Stimulated activated naive CD8-positive, alpha-beta T cell treated with anti-CD3 and anti-CD28 coated beads, Interleukin-15, Interleukin-2, amounts not matched to agents 100 ng/mL and 50 ng/mL, for 24 hours (primary cell): ENCODE measurements around the gene CCDC81.

Experiments used
- H3K27ac Mint-ChIP-seq: one replicate; pipeline ENCODE4 v1.8.0; 2021; ENCODE audit warnings: mild to moderate bottlenecking, mixed read lengths
- H3K27me3 Mint-ChIP-seq: one replicate; pipeline ENCODE4 v1.8.0; 2021; ENCODE audit warnings: mixed read lengths
- H3K36me3 Mint-ChIP-seq: one replicate; pipeline ENCODE4 v1.8.0; 2021; ENCODE audit warnings: low read depth, mixed read lengths
- H3K4me1 Mint-ChIP-seq: one replicate; pipeline ENCODE4 v1.8.0; 2021; ENCODE audit warnings: low read depth, mixed read lengths
- H3K4me3 Mint-ChIP-seq: one replicate; pipeline ENCODE4 v1.8.0; 2021; ENCODE audit warnings: mild to moderate bottlenecking, mixed read lengths
- H3K9me3 Mint-ChIP-seq: one replicate; pipeline ENCODE4 v1.8.0; 2021; ENCODE audit warnings: mixed read lengths

The CCDC81 gene

GRCh38 chr11:86440843-86441242, 66.2 kb downstream of the CCDC81 start:
- Mint-ChIP-seq H3K4me3 (no peak overlapping the region), H3K27ac (no peak overlapping the region), H3K9me3 (peaks cover 6% of the 10 kb centered on the region), H3K36me3 (peaks cover 17% of the 10 kb centered on the region), H3K4me1 (peaks cover 66% of the 10 kb centered on the region), H3K27me3 (no peaks in the 10 kb centered on the region)

- Mint-ChIP-seq H3K36me3 (peaks cover 17% of the 10 kb centered on the region), H3K4me3 (peak overlapping the region; percentile 46), H3K9me3 (peaks cover 6% of the 10 kb centered on the region), H3K27me3 (no peaks in the 10 kb centered on the region), H3K4me1 (peaks cover 82% of the 10 kb centered on the region), H3K27ac (no peak overlapping the region)
Observed at GRCh38 chr11:86442420-86442819, 67.7 kb downstream of the CCDC81 start.

- H3K27ac Mint-ChIP-seq, result no peak overlapping the region
- H3K4me3 Mint-ChIP-seq, result peak overlapping the region; percentile 46
- H3K9me3 Mint-ChIP-seq, result peaks cover 6% of the 10 kb centered on the region
- peaks cover 17% of the 10 kb centered on the region for H3K36me3 Mint-ChIP-seq
- H3K4me1 Mint-ChIP-seq, result peaks cover 80% of the 10 kb centered on the region
- no peaks in the 10 kb centered on the region for H3K27me3 Mint-ChIP-seq
Observed at GRCh38 chr11:86442827-86443226, 68.1 kb downstream of the CCDC81 start.

GRCh38 chr11:86443415-86443814, 68.7 kb downstream of the CCDC81 start:
- no peak overlapping the region for H3K27ac Mint-ChIP-seq
- peaks cover 6% of the 10 kb centered on the region for H3K9me3 Mint-ChIP-seq
- peaks cover 77% of the 10 kb centered on the region for H3K4me1 Mint-ChIP-seq
- H3K4me3 Mint-ChIP-seq, result peak overlapping the region; percentile 27
- no peaks in the 10 kb centered on the region for H3K27me3 Mint-ChIP-seq
- H3K36me3 Mint-ChIP-seq, result peaks cover 17% of the 10 kb centered on the region

GRCh38 chr11:86444981-86445380, 70.3 kb downstream of the CCDC81 start:
- Mint-ChIP-seq H3K4me3 (no peak overlapping the region), H3K36me3 (peaks cover 17% of the 10 kb centered on the region), H3K4me1 (peaks cover 75% of the 10 kb centered on the region), H3K9me3 (peaks cover 6% of the 10 kb centered on the region), H3K27me3 (no peaks in the 10 kb centered on the region), H3K27ac (no peak overlapping the region)

GRCh38 chr11:86446163-86446923, 71.7 kb downstream of the CCDC81 start:
- no peak overlapping the region for H3K27ac Mint-ChIP-seq
- peaks cover 62% of the 10 kb centered on the region for H3K4me1 Mint-ChIP-seq
- H3K27me3 Mint-ChIP-seq, result no peaks in the 10 kb centered on the region
- peak overlapping the region; percentile 6 for H3K4me3 Mint-ChIP-seq
- H3K36me3 Mint-ChIP-seq, result peaks cover 21% of the 10 kb centered on the region
- H3K9me3 Mint-ChIP-seq, result peaks cover 6% of the 10 kb centered on the region

- H3K9me3 Mint-ChIP-seq, result peaks cover 6% of the 10 kb centered on the region
- H3K27ac Mint-ChIP-seq, result no peak overlapping the region
- no peaks in the 10 kb centered on the region for H3K27me3 Mint-ChIP-seq
- peaks cover 21% of the 10 kb centered on the region for H3K36me3 Mint-ChIP-seq
- H3K4me1 Mint-ChIP-seq, result peaks cover 56% of the 10 kb centered on the region
- peak overlapping the region; percentile 6 for H3K4me3 Mint-ChIP-seq
Observed at GRCh38 chr11:86446924-86447285, 72.2 kb downstream of the CCDC81 start.

- H3K36me3 Mint-ChIP-seq, result peaks cover 21% of the 10 kb centered on the region
- no peaks in the 10 kb centered on the region for H3K27me3 Mint-ChIP-seq
- no peak overlapping the region for H3K27ac Mint-ChIP-seq
- peaks cover 6% of the 10 kb centered on the region for H3K9me3 Mint-ChIP-seq
- H3K4me3 Mint-ChIP-seq, result peak overlapping the region; percentile 62
- H3K4me1 Mint-ChIP-seq, result peaks cover 46% of the 10 kb centered on the region
Observed at GRCh38 chr11:86447763-86448480, 73.2 kb downstream of the CCDC81 start.

GRCh38 chr11:86449993-86450629, 75.4 kb downstream of the CCDC81 start:
- Mint-ChIP-seq H3K36me3 (peaks cover 9% of the 10 kb centered on the region), H3K4me3 (no peak overlapping the region), H3K4me1 (peaks cover 32% of the 10 kb centered on the region), H3K27ac (no peak overlapping the region), H3K9me3 (no peaks in the 10 kb centered on the region), H3K27me3 (no peaks in the 10 kb centered on the region)

- H3K9me3 Mint-ChIP-seq, result no peaks in the 10 kb centered on the region
- peaks cover 4% of the 10 kb centered on the region for H3K36me3 Mint-ChIP-seq
- peaks cover 20% of the 10 kb centered on the region for H3K4me1 Mint-ChIP-seq
- no peaks in the 10 kb centered on the region for H3K27me3 Mint-ChIP-seq
- H3K4me3 Mint-ChIP-seq, result no peak overlapping the region
- peak overlapping the region; percentile 53 for H3K27ac Mint-ChIP-seq
Observed at GRCh38 chr11:86453290-86454030, 78.8 kb downstream of the CCDC81 start.

- Mint-ChIP-seq H3K36me3 (no peaks in the 10 kb centered on the region), H3K27me3 (no peaks in the 10 kb centered on the region), H3K4me3 (no peak overlapping the region), H3K9me3 (no peaks in the 10 kb centered on the region), H3K27ac (peak overlapping the region; percentile 50), H3K4me1 (peaks cover 30% of the 10 kb centered on the region)
Observed at GRCh38 chr11:86456075-86456939, 81.6 kb downstream of the CCDC81 start.

GRCh38 chr11:86458294-86459001, 83.8 kb downstream of the CCDC81 start:
- H3K27me3 Mint-ChIP-seq, result no peaks in the 10 kb centered on the region
- no peaks in the 10 kb centered on the region for H3K36me3 Mint-ChIP-seq
- peaks cover 30% of the 10 kb centered on the region for H3K4me1 Mint-ChIP-seq
- H3K27ac Mint-ChIP-seq, result peak overlapping the region; percentile 4
- H3K4me3 Mint-ChIP-seq, result no peak overlapping the region
- H3K9me3 Mint-ChIP-seq, result no peaks in the 10 kb centered on the region

GRCh38 chr11:86459002-86459385, 84.3 kb downstream of the CCDC81 start:
- no peaks in the 10 kb centered on the region for H3K27me3 Mint-ChIP-seq
- no peak overlapping the region for H3K4me3 Mint-ChIP-seq
- H3K36me3 Mint-ChIP-seq, result no peaks in the 10 kb centered on the region
- H3K27ac Mint-ChIP-seq, result no peak overlapping the region
- no peaks in the 10 kb centered on the region for H3K9me3 Mint-ChIP-seq
- H3K4me1 Mint-ChIP-seq, result peaks cover 25% of the 10 kb centered on the region
